Stimulated activated CD4-positive, alpha-beta T cell treated with anti-CD3 and anti-CD28 coated beads, Interleukin-4, amount 100 ng/mL, for 48 hours (primary cell): Measurements from ENCODE around the gene KCNB1.
"Not testable (repeated sequence)": the region's sequence is repeated elsewhere in the genome, so short reads cannot be mapped to it uniquely, and the experiment has no call there.

Experiments used
- DNase-seq, 2 donors: peaks; one replicate each; pipeline ENCODE4 v3.0.0-alpha.2; 2020; ENCODE audit warnings: low read depth in 2 of 2

The KCNB1 gene

GRCh38 chr20:49409975-49410621 is 72.4 kb downstream of the KCNB1 start:
- not testable (repeated sequence) for DNase-seq

DNA sequence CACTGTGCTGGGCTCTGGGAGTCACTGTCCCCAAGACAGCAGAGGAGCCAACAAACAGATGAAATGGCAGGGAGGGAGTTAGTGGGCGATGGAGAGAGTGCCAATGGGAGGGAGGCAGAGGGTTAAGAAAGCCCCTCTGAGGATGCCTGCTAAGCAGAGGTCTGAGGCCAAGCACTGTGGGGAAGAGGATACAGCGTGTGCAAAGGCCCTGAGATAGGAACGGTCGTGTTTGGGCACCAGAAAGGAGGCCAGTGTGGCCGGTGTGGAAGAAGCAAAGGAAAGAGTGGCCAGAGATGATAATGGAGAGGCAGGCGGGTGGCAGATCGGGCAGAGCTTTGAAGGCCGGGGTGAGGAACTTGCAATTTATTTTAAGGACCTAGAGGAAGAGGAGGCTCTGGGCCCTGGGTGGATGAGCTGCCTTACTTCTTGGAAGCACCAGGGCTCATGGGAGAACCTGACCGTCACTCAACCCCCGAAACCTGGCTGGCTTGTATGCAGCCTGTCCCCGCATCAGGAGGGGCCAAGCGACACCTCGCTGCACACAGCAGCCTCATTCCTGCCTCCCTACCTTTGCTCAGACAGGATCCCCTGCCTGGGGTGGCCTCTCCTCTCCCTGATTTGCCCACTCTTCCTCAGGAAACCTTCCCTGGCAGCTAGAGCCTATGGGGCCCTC is 73.0 kb downstream of the KCNB1 start:
- DNase-seq, result no peak

DNA sequence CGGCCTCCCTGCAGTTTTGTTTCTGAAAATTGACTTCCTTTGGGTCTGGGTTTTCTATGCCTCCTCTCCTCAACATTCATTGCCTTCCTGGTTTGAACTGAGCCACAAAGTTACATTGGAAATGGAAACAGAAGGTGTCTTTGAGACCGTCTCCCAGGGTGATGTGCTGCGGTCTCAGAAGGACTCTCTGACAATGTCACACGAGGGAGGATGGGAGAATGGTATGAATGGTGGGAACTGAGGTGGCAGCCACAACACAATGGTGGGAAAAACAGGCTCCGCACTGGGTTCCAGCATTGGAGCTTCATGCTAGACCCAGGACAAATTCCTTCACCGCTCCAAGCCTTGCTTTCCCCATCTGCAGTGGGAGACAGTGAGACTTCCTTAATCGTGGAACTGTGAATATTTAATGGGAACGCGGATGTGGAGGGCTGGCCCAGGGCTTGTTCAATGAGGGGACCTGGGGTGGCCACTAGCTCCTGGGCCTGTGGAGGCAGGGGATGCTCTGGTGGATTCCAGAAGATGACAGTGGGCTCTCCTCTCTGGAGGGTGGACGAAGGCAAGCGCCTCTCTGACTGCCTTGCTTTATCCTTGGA is 73.9 kb downstream of the KCNB1 start:
- DNase-seq, result no peak

DNA sequence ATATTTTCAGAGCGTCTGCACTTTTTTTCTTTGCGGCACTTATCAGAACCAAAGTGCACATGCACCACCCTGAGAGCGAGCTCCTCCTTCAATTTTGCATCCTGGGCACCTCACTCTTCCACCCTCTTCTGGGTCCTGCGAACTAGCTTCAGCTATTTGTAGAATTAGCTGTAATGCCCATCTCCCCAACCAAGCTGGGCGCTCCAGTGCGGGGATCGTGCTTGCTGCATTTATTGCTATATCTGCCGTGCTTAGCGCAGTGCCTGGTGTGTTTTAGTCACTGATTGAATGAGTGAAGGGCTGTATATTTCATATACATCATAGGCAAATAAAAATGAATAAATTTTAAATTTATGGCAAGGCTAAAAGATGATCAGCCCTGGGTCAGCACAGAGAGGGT is 75.8 kb downstream of the KCNB1 start:
- no peak for DNase-seq

DNA sequence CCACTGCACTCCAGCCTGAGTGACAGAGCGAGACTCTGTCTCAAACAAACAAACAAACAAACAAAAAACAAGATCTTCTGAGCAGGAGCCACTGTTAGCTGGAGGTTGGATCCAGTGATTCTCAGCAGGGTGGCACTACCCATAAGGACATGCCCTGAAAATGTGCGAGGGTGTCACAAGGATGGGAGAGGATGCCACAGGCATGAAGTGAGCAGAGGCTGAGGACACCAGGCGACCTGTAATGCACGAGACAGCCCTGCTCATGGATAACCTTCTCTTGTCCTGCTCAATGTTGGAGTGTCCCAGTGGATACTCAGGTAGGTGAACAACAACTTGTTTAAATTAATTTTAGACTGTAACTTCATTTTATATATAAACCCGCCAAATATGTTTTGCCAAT is 76.8 kb downstream of the KCNB1 start:
- DNase-seq, result no peak

DNA sequence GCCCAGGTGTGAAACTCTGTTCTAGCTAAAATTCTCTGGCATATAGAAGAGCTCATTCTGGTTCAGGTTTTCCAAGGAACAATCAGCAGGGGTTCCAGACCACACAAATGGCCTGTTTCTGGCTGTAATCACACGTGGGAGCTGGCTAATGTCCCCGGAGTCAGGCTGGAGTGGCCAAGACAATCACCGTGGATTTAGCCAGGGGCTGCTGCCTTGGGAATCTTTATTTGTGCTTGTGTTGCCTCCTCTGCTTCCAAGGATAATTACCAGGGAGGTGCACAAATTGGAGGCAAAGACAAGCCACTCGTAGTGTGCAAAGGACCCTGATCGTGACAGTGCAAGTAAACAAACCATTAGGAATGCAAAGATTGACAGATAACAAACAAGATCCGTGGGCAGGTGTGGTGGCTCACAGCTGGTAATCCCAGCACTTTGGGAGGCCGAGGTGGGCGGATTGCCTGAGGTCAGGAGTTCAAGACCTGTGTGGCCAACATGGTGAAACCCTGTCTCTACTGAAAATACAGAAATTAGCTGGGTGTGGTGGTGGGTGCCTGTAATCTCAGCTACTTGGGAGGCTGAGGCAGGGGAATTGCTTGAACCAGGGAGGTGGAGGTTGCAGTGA is 77.3 kb downstream of the KCNB1 start:
- no peak for DNase-seq

DNA sequence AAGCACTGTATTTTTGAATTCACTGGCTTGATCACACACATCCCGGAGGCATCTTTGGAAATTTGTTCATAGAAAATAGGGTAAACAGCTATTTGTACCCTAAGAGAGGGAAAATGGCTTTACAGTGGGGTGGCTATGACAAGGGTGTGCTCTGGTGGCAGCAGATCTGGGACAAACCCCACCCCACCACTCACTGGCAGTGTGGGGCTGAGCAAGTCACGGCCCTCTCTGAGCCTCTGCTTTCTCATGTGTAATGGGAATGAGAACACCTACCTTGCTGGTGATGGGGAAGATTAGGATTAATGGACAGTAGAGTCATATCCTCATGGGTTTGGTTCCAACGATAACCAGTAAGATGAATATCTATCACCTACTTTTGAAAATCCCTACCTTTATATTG is 78.0 kb downstream of the KCNB1 start:
- DNase-seq, result no peak

DNA sequence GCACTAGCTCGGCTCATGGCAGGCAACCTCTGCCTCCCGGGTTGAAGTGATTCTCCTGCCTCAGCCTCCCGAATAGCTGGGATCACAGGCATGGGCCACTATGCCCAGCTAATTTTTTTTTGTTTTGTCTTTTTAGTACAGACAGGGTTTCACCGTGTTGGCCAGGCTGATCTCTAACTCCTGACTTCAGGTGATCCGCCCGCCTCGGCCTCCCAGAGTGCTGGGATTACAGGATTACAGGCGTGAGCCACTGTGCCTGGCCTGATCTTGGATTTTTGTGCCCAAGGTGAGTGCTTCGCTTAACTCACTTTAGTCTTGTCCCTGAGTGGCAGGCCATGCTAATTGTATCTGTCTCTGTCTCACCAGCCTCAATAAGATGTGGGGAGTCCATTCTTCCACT is 78.6 kb downstream of the KCNB1 start:
- DNase-seq, result no peak

DNA sequence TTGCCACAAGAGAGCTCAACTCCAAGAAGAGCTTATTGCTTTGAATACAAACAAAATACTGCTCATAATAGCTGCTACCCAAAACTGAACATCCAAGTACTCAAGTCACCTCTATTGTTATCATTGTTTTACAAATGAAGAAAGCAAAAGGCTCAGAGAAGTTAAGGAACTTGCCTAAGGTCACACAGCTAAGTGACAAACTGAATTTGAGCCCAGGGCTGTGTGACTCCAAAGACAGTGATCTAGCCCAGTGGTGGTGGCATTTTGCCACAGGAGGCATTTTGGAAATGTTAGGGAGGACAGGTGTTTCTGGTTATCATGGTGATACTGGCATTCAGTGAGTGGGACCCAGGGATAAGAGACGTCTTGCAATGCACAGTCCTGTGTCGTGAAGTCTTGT is 79.5 kb downstream of the KCNB1 start:
- no peak for DNase-seq

DNA sequence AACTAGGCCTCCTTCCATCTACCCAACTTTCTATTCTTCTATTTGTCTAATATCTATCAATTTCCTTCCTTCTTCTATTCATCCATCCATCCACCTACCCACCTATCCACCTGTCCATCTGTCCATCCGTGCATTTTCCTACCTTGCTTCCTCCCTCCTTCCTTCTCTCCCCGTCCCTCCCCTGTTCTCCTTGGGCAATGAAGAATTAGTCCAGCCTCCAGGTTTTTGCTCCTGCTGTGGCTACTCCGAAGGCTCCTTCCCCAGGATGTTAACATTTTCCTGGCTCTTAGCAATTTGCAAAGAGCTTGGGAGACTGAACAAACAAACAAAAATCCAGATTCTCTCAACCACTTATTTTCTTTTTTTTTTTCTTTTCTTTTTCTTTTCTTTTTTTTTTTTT is 81.6 kb downstream of the KCNB1 start:
- no peak for DNase-seq

- no peak for DNase-seq
These were observed 82.1 kb downstream of the KCNB1 start for GRCh38 chr20:49400410-49400809.

- DNase-seq, result no peak
These were observed 83.1 kb downstream of the KCNB1 start for GRCh38 chr20:49399329-49399728.

DNA sequence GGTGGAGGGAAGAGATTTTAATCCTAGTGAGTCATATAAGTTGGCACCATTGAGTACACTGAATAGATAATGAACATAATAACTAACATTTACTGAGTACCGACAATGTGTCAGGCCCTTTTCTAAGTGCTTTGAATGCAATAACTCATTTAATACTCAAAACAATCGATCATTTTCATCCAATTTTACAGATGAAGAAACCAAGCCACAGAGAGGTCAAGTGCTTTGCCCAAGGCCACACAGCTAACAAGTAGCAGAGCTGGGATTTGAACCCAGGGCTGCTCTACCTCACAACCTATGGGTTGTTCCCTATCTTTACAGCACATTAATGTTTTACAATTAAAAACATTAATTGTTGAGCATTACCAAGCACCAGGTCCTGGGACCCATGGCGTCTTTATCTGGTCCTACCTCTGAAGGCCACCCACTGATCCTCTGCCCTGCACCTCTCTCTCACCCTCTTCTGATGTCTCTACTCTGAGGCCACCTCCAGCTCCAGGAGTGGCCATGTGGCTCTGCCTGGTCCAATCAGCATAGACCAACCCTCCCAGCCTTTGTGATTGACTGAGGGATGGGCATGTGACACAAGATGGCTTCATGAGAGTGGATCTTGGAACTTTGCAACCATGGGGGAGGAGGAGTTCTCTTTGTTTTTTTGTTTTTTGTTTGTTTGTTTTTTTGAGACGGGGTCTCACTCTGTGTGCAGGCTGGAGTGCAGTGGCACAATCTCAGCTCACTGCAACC is 83.9 kb downstream of the KCNB1 start:
- no peak for DNase-seq

- DNase-seq, result no peak
These were observed 84.9 kb downstream of the KCNB1 start for GRCh38 chr20:49397525-49397924.

DNA sequence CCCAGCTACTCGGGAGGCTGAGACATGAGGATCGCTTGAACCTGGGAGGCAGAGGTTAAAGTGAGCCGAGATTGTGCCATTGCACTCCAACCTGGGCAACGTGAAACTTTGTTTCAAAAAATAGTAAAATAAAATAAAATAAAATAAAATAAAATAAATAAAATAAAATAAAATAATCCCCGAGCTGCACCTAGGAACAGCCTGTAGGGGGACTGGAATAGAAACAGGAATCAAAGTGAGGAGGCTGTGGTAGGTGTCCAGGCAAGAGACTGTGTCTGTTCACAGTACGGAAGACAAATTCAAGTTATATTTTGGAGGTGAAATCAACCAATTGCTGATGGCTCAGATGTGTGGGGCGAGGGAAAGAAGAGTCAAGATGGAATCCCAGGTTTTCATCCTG is 86.2 kb downstream of the KCNB1 start:
- DNase-seq, result no peak

GRCh38 chr20:49395659-49396058 is 86.8 kb downstream of the KCNB1 start:
- no peak for DNase-seq

GRCh38 chr20:49395183-49395582 is 87.3 kb downstream of the KCNB1 start:
- no peak for DNase-seq

GRCh38 chr20:49394757-49395156 is 87.7 kb downstream of the KCNB1 start:
- DNase-seq, result no peak

DNA sequence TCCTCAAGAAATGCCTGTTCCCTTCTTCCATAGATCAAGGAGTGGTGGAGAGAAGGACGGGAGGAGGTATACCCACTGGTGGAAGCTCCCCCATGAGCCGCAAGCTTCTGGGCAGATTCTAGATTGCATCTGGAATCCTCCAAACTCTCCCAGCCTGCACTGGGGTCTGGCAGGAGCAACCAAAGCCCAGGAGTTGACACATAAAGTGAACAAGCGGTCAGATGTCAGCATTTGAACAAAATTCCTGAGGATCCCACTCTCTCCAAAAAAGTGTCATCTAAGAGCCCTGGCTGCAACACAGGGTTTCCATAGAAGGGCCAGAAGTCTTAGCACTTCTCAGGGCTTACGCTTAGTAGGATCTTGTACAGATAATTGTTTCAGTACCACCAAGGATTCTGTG is 88.2 kb downstream of the KCNB1 start:
- no peak for DNase-seq

DNA sequence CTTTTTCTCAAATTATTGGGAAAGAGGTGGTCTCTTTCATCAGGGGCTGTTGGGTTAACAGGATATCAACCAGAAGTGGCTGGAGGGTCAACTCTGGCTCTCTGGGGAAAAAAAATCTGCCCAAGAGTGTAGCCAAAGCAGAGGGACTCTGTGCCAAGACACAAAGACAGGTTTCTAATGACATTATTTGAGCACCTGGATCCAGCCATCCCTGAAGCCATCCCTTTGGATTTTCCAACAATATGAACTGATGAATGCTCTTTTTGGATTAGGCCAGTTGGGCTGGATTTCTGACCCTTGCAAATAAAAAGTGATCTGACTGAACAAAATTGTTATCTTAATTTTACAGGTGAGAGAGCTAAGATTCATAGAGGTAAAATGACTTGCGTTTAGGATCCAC is 88.7 kb downstream of the KCNB1 start:
- DNase-seq, result no peak

- no peak for DNase-seq
These were observed 89.7 kb downstream of the KCNB1 start for GRCh38 chr20:49392745-49393144.
